ENCODE results near the gene PITX3.

Gene PITX3

DNA sequence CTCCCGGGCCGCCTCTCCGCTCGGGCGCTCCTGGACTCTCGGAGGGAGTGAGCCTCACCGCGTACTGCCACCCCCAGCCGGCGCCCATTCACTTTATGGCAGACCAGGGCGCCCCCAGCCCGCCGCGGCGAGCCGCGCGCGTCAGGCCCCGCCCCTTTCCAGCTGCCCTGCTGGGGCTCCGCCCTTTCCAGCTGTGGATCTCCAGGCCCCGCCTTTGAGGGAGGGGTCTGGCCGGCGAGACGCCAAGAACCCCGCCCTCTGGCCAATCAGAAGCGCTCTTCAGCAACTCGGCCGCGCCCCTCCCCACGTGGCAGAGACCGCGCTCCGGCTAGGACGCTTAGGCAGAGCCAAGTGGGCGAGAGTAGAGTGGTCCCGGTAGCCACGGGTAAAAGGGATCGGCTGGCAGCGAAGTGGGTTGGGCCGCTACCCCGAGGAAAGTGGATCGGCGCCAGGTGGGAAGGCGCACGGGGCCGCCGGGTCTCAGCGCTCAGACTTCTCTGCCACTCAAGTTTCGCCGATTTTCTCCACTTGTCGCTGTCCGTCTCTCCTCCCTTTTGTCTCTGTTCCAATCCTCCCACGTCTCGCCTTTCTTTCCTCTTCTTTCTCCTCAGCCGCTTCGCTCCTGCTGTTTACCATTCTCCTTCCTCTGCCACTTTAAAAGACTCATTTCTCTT, at the start of gene PITX3:
PITX3 (minus strand) TSS at position 69 of the 674 bp plus-strand sequence. CDS start 9,432 bp downstream, outside the sequence.
- H3K4me1 Mint-ChIP-seq (ENCODE audit: low read depth) = peaks cover 31% of the 10 kb centered on the region
- peaks cover 7% of the 10 kb centered on the region for H3K36me3 Mint-ChIP-seq (ENCODE audit: low read depth)
- H3K27me3 Mint-ChIP-seq = peaks cover 57% of the 10 kb centered on the region
- H3K4me3 Mint-ChIP-seq = peak within 1 kb of the TSS; percentile 80
- H3K9me3 Mint-ChIP-seq = no peaks in the 10 kb centered on the region
- intact Hi-C loops (cut with micrococcal nuclease) = loop anchor here (10.0 kb wide), 2 partner anchors 263 to 887 kb away; partner anchors contain the start of genes ACTR1A, BTRC and SUFU
- H3K27ac Mint-ChIP-seq = peak within 1 kb of the TSS; percentile 48

DNA sequence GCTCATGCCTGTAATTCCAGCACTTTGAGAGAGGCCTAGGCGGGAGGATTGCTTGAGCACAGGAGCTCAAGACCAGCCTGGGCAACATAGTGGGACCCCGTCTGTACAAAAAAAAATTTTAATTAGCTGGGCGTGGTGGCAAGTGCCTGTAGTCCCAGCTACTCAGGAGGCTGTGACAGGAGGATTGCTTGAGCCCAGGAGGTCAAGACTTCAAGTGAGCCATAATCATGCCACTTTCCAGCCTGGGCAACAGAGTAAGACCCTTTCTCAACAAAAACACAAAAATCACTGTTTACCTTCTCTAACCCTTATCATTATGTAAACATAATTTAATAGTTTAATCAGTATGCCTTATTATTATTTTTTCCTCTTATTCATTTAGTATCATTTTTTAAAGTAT, 48.5 kb upstream of the PITX3 start:
- Mint-ChIP-seq H3K27me3 (no peaks in the 10 kb centered on the region), H3K4me1 (ENCODE audit: low read depth) (no peaks in the 10 kb centered on the region), H3K27ac (no peak overlapping the region), H3K9me3 (no peaks in the 10 kb centered on the region), H3K36me3 (ENCODE audit: low read depth) (peaks cover 45% of the 10 kb centered on the region), H3K4me3 (no peak overlapping the region)
- intact Hi-C loops (cut with micrococcal nuclease) = no loop called here

DNA sequence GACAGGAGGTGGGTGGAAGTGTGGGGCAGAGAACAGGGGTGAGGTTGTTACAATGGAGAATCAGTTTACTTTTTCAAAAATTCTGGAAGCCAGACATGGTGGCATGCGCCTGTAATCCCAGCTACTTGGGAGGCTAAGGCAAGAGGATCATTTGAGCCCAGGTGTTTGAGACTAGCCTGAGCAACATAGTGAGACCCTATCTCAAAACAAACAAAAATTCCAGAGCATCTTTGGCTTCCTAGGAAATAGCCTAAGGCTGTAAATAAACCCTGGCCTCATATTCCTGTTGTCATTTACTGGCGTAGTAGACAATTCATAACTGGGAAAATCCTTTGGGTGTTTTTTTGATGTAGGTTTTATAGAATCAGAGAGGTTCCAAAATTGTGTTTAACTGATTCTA, 48.0 kb upstream of the PITX3 start:
- intact Hi-C loops (cut with micrococcal nuclease) = no loop called here
- Mint-ChIP-seq H3K27me3 (no peaks in the 10 kb centered on the region), H3K36me3 (ENCODE audit: low read depth) (peaks cover 44% of the 10 kb centered on the region), H3K4me3 (no peak overlapping the region), H3K27ac (no peak overlapping the region), H3K4me1 (ENCODE audit: low read depth) (no peaks in the 10 kb centered on the region), H3K9me3 (no peaks in the 10 kb centered on the region)

DNA sequence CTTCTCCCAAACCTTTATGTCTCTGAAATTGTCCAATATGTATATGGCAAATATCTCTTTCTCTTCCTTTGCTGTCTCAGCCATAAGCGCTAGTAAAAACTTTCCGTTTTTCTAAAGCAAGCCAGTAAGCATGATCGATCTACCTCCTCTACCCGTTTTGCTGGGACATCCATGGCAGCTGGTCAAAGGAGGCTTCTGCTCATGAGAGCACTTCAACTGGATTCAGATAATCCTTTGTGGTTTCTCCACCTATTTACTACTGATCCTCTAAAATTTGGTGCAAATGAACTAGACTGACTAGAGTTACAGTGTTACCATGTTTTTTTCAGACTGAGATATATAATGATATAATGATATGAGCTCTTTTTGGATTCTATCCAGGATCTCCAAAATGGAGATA, 46.7 kb upstream of the PITX3 start:
- Mint-ChIP-seq H3K4me3 (no peak overlapping the region), H3K27me3 (no peaks in the 10 kb centered on the region), H3K36me3 (ENCODE audit: low read depth) (peaks cover 40% of the 10 kb centered on the region), H3K4me1 (ENCODE audit: low read depth) (peaks cover 6% of the 10 kb centered on the region), H3K27ac (no peak overlapping the region), H3K9me3 (no peaks in the 10 kb centered on the region)
- intact Hi-C loops (cut with micrococcal nuclease) = no loop called here

DNA sequence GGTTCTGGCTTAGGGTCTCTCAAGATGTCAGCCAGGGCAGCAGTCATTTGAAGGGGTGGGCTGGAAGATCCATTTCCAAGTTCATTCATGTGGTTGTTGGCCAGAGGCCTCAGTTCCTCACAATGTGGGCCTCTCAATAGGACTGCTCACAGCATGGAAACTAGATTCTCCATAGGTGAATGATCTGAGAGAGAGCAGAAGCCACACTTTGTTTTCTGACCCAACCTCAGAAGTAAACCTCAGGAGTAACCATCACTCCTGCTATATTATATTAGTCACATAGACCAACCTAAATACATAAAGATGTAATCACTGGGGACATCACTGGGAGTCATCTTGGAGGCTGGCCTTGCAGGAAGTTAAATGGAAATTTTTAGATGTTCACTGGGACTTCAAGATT, 46.2 kb upstream of the PITX3 start:
- Mint-ChIP-seq H3K4me3 (no peak overlapping the region), H3K27ac (no peak overlapping the region), H3K4me1 (ENCODE audit: low read depth) (peaks cover 7% of the 10 kb centered on the region), H3K9me3 (no peaks in the 10 kb centered on the region), H3K27me3 (no peaks in the 10 kb centered on the region), H3K36me3 (ENCODE audit: low read depth) (peaks cover 42% of the 10 kb centered on the region)
- intact Hi-C loops (cut with micrococcal nuclease) = no loop called here

DNA sequence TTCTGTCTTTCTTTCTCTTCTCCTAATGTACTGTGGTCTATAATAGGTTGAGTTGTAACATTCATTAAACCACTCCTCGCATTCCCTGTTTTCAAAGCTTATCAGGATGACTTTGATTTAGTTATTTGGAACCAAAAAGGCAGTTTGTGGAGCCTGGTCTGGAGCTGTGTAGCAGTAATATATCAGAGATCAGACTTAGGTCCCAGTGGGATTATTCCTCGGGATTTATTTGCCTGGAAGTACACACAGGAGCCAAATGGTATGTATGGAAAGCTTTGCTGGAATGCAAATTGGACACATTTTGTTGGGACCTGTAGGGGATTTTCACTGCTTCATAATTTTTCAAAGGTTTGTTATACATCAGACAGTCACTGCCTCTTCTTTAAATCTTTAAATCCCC, 44.9 kb upstream of the PITX3 start:
- H3K9me3 Mint-ChIP-seq = no peaks in the 10 kb centered on the region
- no peak overlapping the region for H3K4me3 Mint-ChIP-seq
- H3K27ac Mint-ChIP-seq = no peak overlapping the region
- H3K27me3 Mint-ChIP-seq = no peaks in the 10 kb centered on the region
- intact Hi-C loops (cut with micrococcal nuclease) = no loop called here
- H3K4me1 Mint-ChIP-seq (ENCODE audit: low read depth) = peaks cover 7% of the 10 kb centered on the region
- peaks cover 44% of the 10 kb centered on the region for H3K36me3 Mint-ChIP-seq (ENCODE audit: low read depth)

DNA sequence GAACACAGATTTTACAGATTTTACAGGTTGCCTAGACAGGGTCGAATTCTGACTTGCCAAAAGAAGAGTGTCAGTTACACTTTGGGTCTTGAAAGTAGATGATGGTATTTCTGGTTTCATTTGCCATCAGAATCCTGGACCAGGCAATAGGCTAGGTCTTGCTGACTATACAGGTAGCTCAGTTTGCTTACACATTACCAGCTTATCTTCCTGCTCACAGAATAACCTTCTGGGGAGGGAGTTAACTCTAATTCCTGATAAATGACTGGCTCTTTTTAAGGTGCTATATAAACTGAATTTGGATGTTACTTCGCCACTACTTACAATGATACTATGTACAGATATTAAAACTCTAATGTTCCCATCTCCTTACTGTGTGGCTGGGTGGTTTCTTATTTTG, 43.8 kb upstream of the PITX3 start:
- peaks cover 16% of the 10 kb centered on the region for H3K4me1 Mint-ChIP-seq (ENCODE audit: low read depth)
- H3K36me3 Mint-ChIP-seq (ENCODE audit: low read depth) = peaks cover 44% of the 10 kb centered on the region
- H3K9me3 Mint-ChIP-seq = no peaks in the 10 kb centered on the region
- intact Hi-C loops (cut with micrococcal nuclease) = no loop called here
- H3K27ac Mint-ChIP-seq = no peak overlapping the region
- H3K4me3 Mint-ChIP-seq = no peak overlapping the region
- H3K27me3 Mint-ChIP-seq = no peaks in the 10 kb centered on the region

DNA sequence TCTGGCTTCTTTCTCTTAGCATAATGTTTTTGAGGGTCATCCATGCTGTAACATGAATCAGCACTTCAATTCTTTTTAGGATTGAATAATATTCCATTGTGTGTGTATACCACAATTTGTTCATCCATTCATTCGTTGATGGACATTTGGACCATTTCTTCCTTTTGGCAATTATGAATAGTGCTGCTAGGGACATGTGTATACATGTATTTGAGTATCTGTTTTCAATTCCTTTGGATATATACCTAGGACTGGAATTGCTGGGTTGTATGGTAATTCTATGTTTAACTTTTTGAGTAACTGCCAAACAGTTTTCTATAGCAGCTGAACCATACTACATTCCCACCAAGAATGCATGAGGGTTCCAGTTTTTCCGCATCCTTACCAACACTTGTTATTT, 43.2 kb upstream of the PITX3 start:
- Mint-ChIP-seq H3K27ac (no peak overlapping the region), H3K4me3 (no peak overlapping the region), H3K4me1 (ENCODE audit: low read depth) (peaks cover 21% of the 10 kb centered on the region), H3K36me3 (ENCODE audit: low read depth) (peaks cover 44% of the 10 kb centered on the region), H3K9me3 (no peaks in the 10 kb centered on the region), H3K27me3 (no peaks in the 10 kb centered on the region)
- intact Hi-C loops (cut with micrococcal nuclease) = no loop called here

DNA sequence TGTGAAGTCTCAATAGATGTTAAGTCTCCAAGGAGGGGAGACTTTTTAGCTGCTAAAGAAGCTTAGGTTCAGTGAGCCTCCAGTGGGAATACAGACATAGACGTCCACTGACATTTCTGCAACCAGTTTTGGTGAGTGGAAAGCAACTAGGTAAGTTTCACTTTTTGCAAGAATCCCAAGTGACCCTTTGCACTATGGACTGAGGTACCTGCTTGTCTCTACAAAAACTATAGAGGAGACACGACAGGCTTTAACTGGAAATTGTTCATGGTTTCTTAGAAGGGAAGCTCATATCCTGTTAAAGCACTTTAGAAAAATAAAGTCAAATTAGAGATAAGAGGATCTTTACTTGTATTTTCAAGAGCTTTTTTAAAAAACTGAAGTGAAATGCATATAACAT, 42.6 kb upstream of the PITX3 start:
- H3K36me3 Mint-ChIP-seq (ENCODE audit: low read depth) = peaks cover 40% of the 10 kb centered on the region
- no peak overlapping the region for H3K27ac Mint-ChIP-seq
- intact Hi-C loops (cut with micrococcal nuclease) = no loop called here

DNA sequence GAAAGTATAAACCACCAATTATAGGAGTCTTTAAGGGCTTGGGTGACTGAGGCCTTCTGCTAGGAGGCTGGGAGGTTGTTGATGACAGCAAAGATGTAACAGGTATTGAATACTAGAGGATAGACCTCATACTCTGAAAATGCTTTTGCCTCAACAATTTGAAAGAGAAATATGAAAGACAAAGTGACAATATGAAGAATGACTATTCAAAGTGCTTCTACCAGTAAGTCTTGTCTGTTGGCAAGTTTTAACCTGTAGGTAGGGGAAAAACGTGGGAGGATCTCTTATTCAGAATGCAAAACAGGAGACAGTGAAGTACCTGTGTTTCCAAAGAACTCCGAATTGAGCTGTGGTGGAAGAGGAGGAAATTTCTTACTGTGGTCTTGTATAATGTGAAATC, 42.2 kb upstream of the PITX3 start:
- Mint-ChIP-seq H3K9me3 (no peaks in the 10 kb centered on the region), H3K27ac (no peak overlapping the region), H3K4me3 (no peak overlapping the region), H3K36me3 (ENCODE audit: low read depth) (peaks cover 36% of the 10 kb centered on the region), H3K4me1 (ENCODE audit: low read depth) (peaks cover 21% of the 10 kb centered on the region), H3K27me3 (no peaks in the 10 kb centered on the region)
- intact Hi-C loops (cut with micrococcal nuclease) = no loop called here

More for the DNA sequence above, 42.6 kb upstream of the PITX3 start:
- Mint-ChIP-seq H3K4me3 (no peak overlapping the region), H3K27me3 (no peaks in the 10 kb centered on the region), H3K4me1 (ENCODE audit: low read depth) (peaks cover 21% of the 10 kb centered on the region), H3K9me3 (no peaks in the 10 kb centered on the region)

DNA sequence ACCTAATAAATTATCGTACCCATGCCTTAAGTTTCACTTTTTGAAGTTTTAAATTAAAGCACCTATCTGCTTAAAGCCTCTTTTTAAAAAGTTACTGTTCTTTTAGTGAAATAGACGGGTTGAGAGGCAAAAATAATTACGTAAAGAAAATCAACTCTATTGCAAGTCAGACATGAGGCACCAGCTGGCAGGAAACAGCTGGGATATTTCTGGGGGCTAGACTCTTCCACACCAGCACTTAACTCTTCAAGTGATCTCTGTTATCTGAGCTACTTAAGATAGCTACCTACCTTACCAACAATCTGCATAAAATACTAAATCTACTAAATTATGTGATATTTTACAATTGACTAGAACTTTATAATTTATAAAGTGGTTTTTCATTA, 39.8 kb upstream of the PITX3 start:
- intact Hi-C loops (cut with micrococcal nuclease) = no loop called here
- no peaks in the 10 kb centered on the region for H3K27me3 Mint-ChIP-seq
- peaks cover 17% of the 10 kb centered on the region for H3K36me3 Mint-ChIP-seq (ENCODE audit: low read depth)
- no peaks in the 10 kb centered on the region for H3K9me3 Mint-ChIP-seq
- H3K27ac Mint-ChIP-seq = peak overlapping the region; percentile 1
- H3K4me3 Mint-ChIP-seq = no peak overlapping the region
- peaks cover 21% of the 10 kb centered on the region for H3K4me1 Mint-ChIP-seq (ENCODE audit: low read depth)

DNA sequence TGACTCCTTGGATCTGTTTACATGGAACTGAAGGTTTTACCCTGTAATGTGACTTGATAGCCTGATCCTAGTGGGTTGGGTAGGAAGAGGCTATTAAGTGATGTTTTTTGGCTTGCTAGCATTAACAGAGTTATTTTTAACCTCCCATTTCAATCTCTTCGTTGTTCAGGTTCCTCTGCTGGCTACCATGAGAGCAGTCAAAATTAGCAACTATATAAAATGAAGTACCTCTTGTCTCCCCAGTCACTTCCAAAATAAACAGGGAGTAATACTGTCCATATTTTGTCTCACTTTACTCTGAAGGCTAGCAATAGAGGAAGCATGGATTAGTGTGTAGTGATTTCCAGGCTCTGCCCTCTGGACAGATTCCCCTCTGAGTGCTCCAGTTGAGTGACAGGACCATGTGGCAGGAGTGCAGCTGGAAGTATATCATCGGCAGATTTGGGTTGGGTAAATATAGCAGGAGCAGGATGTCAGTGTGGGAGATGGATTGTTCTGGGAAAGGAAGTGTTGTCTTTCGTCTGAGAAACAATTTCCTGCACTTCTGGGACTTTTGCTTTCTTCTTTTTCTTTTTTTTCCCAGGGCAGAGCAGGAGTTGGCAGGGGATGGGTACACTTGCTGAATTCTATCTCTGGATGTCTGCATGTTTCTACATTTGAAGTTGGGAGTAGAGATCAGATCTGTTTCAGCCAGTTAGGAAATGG, 39.2 kb upstream of the PITX3 start:
- Mint-ChIP-seq H3K27ac (peak overlapping the region; percentile 1), H3K4me1 (ENCODE audit: low read depth) (peaks cover 21% of the 10 kb centered on the region), H3K9me3 (no peaks in the 10 kb centered on the region), H3K36me3 (ENCODE audit: low read depth) (peaks cover 11% of the 10 kb centered on the region), H3K4me3 (no peak overlapping the region), H3K27me3 (no peaks in the 10 kb centered on the region)
- intact Hi-C loops (cut with micrococcal nuclease) = no loop called here

DNA sequence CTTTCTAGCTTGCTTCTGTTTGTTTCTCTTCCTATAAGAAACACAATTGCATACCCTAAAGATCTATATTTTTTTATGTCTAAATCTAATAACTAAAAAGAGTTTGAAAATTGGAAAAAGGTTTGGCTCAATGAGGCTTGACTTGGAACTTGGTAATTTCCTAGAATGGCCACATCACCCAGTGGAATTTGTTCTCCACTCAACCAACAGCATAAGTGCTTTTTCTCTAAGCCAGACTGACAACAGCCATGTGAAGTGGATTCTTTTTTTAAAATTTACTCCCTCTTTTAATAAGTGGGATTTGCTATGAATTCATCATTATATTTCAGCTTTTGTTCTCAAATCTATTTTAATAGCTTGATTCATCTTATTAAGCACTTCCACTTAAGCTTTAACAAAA, 37.8 kb upstream of the PITX3 start:
- Mint-ChIP-seq H3K4me1 (ENCODE audit: low read depth) (peaks cover 21% of the 10 kb centered on the region), H3K36me3 (ENCODE audit: low read depth) (peaks cover 4% of the 10 kb centered on the region), H3K27me3 (no peaks in the 10 kb centered on the region), H3K27ac (no peak overlapping the region), H3K4me3 (no peak overlapping the region), H3K9me3 (no peaks in the 10 kb centered on the region)
- intact Hi-C loops (cut with micrococcal nuclease) = no loop called here

DNA sequence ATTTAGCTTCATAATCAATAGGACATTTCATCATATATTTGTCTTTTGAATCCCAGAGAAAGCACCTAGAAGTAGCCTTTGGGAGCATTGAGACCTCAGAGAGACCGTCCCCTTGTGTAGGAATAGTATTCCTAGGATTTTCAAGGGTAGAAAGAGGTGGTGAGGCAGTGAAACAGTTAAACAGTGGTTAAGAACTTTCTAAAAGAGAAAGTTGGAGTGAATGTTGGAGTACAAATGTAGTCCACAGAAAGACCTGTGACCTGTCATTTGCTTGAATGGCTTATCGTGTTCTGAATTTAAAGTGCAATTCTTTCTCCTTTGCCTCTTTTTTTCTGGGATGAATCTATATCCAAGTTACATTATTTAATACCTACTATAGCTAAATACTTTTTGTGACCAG, 34.0 kb upstream of the PITX3 start:
- Mint-ChIP-seq H3K9me3 (no peaks in the 10 kb centered on the region), H3K4me1 (ENCODE audit: low read depth) (peaks cover 13% of the 10 kb centered on the region), H3K4me3 (no peak overlapping the region), H3K27ac (no peak overlapping the region), H3K27me3 (no peaks in the 10 kb centered on the region), H3K36me3 (ENCODE audit: low read depth) (peaks cover 13% of the 10 kb centered on the region)
- intact Hi-C loops (cut with micrococcal nuclease) = no loop called here

DNA sequence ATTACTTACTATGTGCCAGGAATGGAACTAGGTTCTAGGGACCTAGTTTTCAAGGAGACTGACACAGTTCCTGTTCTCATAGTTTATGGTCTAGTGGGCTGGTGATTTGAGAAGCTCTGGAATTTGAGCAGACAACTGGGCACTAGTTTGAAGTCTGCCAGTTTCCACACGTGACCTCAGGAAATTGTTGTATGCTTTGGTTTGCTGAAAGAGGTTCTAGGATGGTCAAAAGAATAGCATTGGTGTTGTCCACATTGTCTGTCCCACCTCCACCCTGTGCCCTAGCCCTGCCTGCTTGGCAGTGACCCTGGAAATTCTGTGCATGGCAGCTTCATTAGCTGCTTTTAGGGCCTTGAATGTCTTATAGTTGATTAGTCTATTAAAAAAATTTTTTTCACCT, 32.8 kb upstream of the PITX3 start:
- H3K4me1 Mint-ChIP-seq (ENCODE audit: low read depth) = peaks cover 9% of the 10 kb centered on the region
- intact Hi-C loops (cut with micrococcal nuclease) = no loop called here
- H3K9me3 Mint-ChIP-seq = no peaks in the 10 kb centered on the region
- no peaks in the 10 kb centered on the region for H3K27me3 Mint-ChIP-seq
- peaks cover 18% of the 10 kb centered on the region for H3K36me3 Mint-ChIP-seq (ENCODE audit: low read depth)
- H3K4me3 Mint-ChIP-seq = no peak overlapping the region
- H3K27ac Mint-ChIP-seq = no peak overlapping the region

Measured in dendritic cell treated with granulocyte-macrophage colony-stimulating factor and Interleukin-4, amounts not matched to agents 40 ng/mL and 50 ng/mL, for 4 days (primary cell).